ENCODE results near the gene SIDT1. TPM values are rescaled to one million over a fixed set of nuclear protein-coding genes. Genes with fewer than 3 reads are reported as not detected.

The SIDT1 gene
- total RNA-seq, 1 experiment from 2014 or later, result 0.13 TPM

GRCh38 chr3:113535898-113536297 is 3.5 kb downstream of the SIDT1 start:
- DNase-seq (ENCODE audit: low read depth, low spot score), result peak; percentile 29
- in situ Hi-C loops (cut with HindIII; ENCODE audit: low pct_unique_long_range_greater_than_20kb, low sequenced_read_pairs), result no loop called here

GRCh38 chr3:113536627-113537101 is 4.3 kb downstream of the SIDT1 start:
- DNase-seq (ENCODE audit: low read depth, low spot score), result no peak
- in situ Hi-C loops (cut with HindIII; ENCODE audit: low pct_unique_long_range_greater_than_20kb, low sequenced_read_pairs), result no loop called here

GRCh38 chr3:113537155-113537554 is 4.8 kb downstream of the SIDT1 start:
- no peak for DNase-seq (ENCODE audit: low read depth, low spot score)
- in situ Hi-C loops (cut with HindIII; ENCODE audit: low pct_unique_long_range_greater_than_20kb, low sequenced_read_pairs), result no loop called here

- in situ Hi-C loops (cut with HindIII; ENCODE audit: low pct_unique_long_range_greater_than_20kb, low sequenced_read_pairs), result no loop called here
- no peak for DNase-seq (ENCODE audit: low read depth, low spot score)
These were observed 9.2 kb downstream of the SIDT1 start for GRCh38 chr3:113541519-113541918.

GRCh38 chr3:113545594-113545993 is 13.2 kb downstream of the SIDT1 start:
- DNase-seq (ENCODE audit: low read depth, low spot score), result no peak
- in situ Hi-C loops (cut with HindIII; ENCODE audit: low pct_unique_long_range_greater_than_20kb, low sequenced_read_pairs), result no loop called here

DNA sequence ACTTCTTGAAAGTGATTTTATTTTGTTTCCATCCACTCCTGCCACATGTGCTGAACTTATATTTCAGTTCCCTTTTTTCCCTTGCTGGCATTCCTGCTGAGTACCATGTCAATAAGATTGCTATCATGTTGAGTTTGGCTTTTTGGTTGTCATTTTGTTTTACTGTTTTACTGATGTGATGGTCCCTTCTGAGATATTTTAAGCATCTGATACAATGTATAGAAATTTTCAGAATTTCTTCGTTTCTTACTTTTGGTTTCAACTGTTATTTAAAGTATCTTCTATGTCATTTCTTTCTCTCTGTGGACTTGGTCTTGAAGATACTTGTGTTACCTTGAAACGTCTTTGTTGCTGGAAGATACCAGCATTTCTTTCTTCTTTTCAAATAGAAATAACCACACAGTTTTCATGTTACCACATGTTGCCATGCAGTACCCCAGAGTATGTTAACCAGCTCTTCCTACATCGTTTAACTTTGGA is 14.1 kb downstream of the SIDT1 start:
- in situ Hi-C loops (cut with HindIII; ENCODE audit: low pct_unique_long_range_greater_than_20kb, low sequenced_read_pairs), result no loop called here
- no peak for DNase-seq (ENCODE audit: low read depth, low spot score)

DNA sequence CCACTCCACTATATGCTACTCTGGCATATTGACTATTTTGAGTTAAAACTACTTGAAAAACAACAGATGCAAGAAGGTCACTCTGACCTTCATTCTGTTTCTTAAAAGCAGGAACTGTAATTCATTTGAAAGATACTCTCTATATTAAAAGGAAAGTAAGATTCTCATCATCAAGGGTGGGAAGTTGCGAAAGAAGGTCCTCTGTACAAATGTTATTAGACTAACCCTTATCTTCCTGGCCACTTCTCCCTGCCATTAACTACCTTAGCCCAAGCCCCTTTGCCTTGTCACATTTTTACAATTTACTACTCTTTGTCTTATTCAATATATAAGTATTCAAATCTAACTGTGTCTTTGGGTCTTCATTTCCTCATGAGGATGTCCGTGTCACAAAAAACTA is 16.1 kb downstream of the SIDT1 start:
- DNase-seq (ENCODE audit: low read depth, low spot score), result no peak
- in situ Hi-C loops (cut with HindIII; ENCODE audit: low pct_unique_long_range_greater_than_20kb, low sequenced_read_pairs), result no loop called here

DNA sequence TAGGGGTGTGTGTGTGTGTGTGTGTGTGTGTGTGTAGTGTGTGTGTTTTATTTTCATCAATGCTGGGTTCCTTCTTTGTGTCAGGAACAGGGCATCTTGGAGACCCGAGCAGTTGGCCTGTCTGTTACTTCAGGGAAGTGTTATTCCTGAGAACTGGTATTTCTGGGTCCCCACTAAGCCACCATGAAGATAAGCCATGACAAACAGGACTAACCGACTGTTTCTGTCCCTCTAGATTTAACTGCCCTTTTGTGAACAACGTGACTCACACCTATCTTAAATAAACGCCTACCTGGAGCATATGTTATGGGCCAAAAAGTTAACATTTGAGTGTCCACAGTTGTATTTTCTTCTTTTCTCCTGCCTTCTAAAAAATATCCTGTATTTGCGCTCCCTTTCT is 19.5 kb downstream of the SIDT1 start:
- in situ Hi-C loops (cut with HindIII; ENCODE audit: low pct_unique_long_range_greater_than_20kb, low sequenced_read_pairs), result no loop called here
- no peak for DNase-seq (ENCODE audit: low read depth, low spot score)

DNA sequence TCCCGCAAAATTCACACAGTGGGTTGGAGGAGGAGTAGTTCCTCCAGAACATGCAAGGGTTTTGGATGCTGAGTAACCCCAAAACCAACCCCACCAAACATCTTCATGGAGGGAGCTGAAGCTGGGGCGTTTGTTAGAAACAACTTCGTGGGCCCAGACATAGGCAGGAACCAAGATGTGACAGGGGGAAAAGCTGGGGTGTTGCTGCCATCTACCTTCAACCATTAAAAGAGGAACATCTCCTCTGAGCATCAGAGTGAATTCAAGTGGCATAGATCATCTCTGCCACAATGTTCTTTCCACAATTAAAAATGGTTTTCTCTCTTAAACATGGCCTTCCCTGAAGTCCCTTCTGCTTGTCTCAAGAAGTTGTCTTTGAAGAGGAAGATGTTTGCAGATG is 20.5 kb downstream of the SIDT1 start:
- DNase-seq (ENCODE audit: low read depth, low spot score), result peak; percentile 27
- in situ Hi-C loops (cut with HindIII; ENCODE audit: low pct_unique_long_range_greater_than_20kb, low sequenced_read_pairs), result no loop called here

DNA sequence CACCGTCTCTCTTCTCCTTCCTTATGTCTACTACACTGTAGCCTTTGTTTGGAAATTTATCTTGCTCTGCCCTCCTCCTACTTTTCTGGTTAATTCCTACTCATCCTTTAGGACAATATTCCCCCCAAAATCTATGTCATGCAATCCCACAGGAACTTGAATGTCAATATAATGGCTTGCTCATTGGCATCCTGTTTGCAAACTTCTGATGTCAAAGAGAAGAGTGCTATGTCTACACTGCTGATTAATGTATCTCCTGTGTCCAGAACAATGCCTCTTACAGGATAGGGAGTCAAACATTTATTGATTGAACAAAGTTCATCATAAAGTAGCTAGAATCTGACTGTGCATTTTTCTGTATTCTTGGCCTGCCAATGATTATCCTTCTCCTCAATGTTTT is 22.8 kb downstream of the SIDT1 start:
- no peak for DNase-seq (ENCODE audit: low read depth, low spot score)
- in situ Hi-C loops (cut with HindIII; ENCODE audit: low pct_unique_long_range_greater_than_20kb, low sequenced_read_pairs), result no loop called here

GRCh38 chr3:113556316-113556945 is 24.1 kb downstream of the SIDT1 start:
- DNase-seq (ENCODE audit: low read depth, low spot score), result no peak
- in situ Hi-C loops (cut with HindIII; ENCODE audit: low pct_unique_long_range_greater_than_20kb, low sequenced_read_pairs), result no loop called here

GRCh38 chr3:113556946-113557335 is 24.6 kb downstream of the SIDT1 start:
- no peak for DNase-seq (ENCODE audit: low read depth, low spot score)
- in situ Hi-C loops (cut with HindIII; ENCODE audit: low pct_unique_long_range_greater_than_20kb, low sequenced_read_pairs), result no loop called here

DNA sequence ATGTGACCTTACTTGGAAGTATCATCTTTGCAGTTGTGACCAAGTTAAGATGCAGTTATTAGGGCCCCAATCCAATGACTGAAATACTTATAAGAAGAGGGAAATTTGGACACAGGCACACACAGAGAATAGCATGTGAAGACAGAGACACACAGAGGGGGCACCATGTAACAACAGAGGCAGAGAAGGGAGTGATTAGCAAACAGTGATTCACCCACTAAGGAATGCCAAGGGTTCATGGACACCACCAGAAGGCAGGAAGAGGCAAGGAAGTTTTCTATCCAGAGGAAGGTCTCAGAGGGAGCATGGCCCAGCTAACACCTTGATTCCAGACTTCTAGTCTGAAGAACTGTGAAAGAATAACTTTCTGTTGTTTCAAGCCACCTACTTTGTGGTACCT is 25.0 kb downstream of the SIDT1 start:
- in situ Hi-C loops (cut with HindIII; ENCODE audit: low pct_unique_long_range_greater_than_20kb, low sequenced_read_pairs), result no loop called here
- no peak for DNase-seq (ENCODE audit: low read depth, low spot score)

- in situ Hi-C loops (cut with HindIII; ENCODE audit: low pct_unique_long_range_greater_than_20kb, low sequenced_read_pairs), result no loop called here
- no peak for DNase-seq (ENCODE audit: low read depth, low spot score)
These were observed 26.7 kb downstream of the SIDT1 start for GRCh38 chr3:113559009-113559408.

DNA sequence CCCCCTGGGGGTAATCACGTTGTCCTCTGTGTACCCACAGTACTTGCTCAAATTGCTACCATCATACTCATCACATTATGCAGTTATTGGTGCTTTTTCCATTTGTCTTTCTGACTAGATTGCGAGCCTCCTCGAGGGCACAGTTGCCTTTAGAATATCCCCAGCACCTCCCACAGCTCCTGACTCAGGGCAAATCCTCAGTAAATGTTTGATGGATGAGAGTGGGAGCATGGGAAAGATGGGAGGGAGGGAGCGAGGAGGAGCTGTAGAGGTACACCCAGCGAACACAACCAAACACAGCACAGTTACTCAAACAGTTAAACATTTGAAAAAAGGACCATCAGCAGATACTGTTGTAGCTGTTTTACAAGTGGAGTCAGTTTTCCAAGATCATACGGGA is 27.9 kb downstream of the SIDT1 start:
- DNase-seq (ENCODE audit: low read depth, low spot score), result no peak
- in situ Hi-C loops (cut with HindIII; ENCODE audit: low pct_unique_long_range_greater_than_20kb, low sequenced_read_pairs), result no loop called here

DNA sequence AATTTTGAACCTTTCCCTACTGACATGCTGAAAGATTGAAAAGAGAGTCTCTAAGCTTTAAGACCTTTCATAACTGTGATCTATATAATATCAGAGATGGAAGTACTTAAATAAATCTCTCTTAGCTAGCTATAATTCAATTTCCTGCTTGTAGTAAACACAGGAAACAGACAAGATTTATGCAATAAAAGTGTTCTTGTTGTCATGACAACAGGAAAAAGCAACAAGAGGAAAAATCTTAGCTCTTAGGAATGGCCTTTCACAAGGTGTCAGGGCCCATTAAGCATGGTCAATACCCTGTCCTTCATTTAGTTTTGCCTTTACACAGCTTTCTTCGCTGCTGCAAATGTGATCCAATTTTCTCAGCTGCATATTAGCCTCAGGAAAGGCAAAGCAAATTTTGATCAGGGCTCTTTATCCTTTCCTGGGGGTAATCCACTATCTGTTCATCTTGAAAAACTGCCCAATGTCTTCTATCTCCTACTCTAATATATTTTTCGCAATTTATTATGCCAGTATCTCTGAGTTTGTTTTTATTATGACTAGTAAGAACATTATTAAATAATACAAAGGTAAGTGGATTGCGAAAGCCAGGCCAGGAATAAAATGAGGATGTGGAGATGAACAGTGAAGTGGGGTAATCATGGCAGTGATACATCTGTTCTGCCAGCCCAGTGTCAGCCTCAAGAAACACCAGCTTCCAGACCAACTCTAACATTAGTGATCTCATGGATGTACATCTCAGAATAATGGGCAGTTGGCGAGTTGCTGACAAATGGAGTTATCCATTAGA is 28.7 kb downstream of the SIDT1 start:
- no peak for DNase-seq (ENCODE audit: low read depth, low spot score)
- in situ Hi-C loops (cut with HindIII; ENCODE audit: low pct_unique_long_range_greater_than_20kb, low sequenced_read_pairs), result no loop called here

DNA sequence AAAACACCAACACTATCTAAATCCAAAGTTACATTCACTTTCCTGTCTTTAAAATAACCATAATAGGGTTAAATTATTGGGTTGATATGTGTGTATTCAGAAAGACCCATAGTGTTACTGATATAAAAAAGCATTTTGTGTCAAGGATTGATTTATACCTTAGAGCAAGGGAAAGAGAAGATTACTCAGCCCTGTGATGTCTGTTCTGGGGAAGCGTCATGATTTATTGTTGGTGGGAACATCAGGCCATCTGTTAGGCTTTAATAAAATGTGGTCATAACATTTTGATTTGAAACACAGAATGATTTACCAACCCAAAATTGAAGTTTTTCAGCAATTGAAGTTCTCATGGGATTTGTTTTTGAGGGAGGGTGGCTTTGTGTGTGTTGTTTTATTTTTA is 33.2 kb downstream of the SIDT1 start:
- in situ Hi-C loops (cut with HindIII; ENCODE audit: low pct_unique_long_range_greater_than_20kb, low sequenced_read_pairs), result no loop called here

DNA sequence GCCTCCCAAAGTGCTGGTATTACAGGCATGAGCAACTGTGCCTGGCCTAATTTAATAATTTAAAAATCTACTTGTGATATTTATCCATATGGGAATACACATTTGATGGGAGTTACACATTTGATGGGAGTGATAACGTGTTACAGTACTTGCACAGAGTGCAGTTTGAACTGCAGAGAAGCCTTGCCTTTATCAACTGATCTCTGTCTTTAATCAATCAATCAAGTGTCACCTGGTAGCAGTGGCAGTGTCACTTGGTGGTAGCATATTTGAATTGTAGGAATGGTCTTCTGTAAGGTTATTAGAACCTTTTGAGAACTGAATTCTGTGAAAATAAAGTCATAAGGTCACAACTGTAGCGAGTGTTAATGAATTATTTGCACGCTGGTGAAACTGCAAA is 37.8 kb downstream of the SIDT1 start:
- in situ Hi-C loops (cut with HindIII; ENCODE audit: low pct_unique_long_range_greater_than_20kb, low sequenced_read_pairs), result no loop called here
- DNase-seq (ENCODE audit: low read depth, low spot score), result no peak

More for the DNA sequence above, 33.2 kb downstream of the SIDT1 start:
- no peak for DNase-seq (ENCODE audit: low read depth, low spot score)

GRCh38 chr3:113571360-113571759 is 39.0 kb downstream of the SIDT1 start:
- in situ Hi-C loops (cut with HindIII; ENCODE audit: low pct_unique_long_range_greater_than_20kb, low sequenced_read_pairs), result no loop called here
- no peak for DNase-seq (ENCODE audit: low read depth, low spot score)
